NCI-H1092 (cell line): ENCODE results near the gene CDC123.
A peak's percentile ranks its signal among the peaks of the same experiment; 100 is the strongest.
"Not testable (repeated sequence)": the region's sequence is repeated elsewhere in the genome, so short reads cannot be mapped to it uniquely, and the experiment has no call there.

Experiments
- DNase-seq: peaks from one replicate; lab custom pipeline; 2025; lab: John Stamatoyannopoulos, UW

CDC123 gene, protein sequence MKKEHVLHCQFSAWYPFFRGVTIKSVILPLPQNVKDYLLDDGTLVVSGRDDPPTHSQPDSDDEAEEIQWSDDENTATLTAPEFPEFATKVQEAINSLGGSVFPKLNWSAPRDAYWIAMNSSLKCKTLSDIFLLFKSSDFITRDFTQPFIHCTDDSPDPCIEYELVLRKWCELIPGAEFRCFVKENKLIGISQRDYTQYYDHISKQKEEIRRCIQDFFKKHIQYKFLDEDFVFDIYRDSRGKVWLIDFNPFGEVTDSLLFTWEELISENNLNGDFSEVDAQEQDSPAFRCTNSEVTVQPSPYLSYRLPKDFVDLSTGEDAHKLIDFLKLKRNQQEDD

DNA sequence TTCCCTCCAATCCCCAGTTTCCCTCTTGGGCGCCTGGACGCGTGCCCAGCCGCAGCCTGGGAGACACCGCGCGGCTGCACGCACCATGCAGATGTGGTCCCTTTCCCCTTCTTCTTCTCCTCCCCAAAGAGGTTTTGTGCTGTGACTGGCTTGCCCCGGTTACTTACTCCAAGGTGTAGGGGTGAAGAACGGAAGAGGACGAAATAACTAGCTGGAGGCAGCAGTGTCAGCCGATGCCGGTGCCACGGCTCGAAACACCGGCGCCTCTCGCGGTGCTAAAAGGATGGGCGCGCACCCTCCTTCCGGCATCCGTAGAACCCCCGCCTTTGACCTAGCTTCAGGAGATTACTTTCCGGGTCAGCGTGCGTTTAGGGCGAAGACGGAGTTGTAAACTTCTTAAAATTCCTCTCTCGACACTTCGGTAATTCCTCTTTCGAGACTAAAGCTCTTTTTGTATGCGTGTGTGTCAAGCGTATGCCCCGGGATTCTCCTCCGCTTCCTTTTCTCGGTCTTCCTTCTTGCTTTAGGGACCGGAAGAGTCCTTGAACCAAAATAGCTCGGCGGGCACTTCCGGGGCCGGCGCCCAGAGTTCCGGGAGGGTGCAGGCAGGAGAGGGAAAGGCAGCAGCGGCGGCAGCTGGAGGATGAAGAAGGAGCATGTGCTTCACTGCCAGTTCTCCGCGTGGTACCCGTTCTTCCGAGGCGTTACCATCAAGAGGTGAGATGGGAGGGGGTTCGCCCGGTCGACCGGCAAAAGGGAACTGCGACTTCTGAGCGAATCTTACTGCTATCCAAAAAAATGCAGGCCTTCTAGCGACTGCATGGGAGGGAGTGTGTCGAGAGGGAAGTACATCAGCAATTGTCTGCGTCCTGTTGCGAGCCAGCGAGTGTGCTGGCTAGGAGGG, at the start of gene CDC123, which contains the start of gene NUDT5:
CDC123 (plus strand) TSS at position 586 of the 904 bp plus-strand sequence; CDS start at position 644, 58 bp downstream.
NUDT5 (minus strand) TSS at position 289 of the 904 bp plus-strand sequence. CDS start 9,600 bp downstream, outside the sequence.
- peak; percentile 70 for DNase-seq

DNA sequence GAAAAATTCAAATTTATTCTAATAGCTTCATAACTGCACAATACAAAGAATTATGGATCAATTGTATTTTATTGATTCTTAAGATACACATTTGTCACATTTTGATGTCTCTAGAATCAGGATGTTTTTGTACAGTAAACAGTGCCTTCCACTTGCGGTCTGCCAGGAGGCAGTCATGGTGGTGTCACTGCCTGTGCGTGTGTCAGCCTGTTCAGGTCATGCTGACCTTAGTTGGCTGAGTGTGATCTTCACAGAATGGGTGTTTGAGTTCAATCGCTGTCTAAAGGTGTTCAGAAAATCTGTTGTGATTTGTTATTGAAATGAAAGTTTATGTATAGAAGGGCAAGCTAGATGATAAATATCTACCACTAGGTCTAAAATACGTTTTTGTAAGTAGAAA, 45.8 kb upstream of the CDC123 start:
- no peak for DNase-seq

DNA sequence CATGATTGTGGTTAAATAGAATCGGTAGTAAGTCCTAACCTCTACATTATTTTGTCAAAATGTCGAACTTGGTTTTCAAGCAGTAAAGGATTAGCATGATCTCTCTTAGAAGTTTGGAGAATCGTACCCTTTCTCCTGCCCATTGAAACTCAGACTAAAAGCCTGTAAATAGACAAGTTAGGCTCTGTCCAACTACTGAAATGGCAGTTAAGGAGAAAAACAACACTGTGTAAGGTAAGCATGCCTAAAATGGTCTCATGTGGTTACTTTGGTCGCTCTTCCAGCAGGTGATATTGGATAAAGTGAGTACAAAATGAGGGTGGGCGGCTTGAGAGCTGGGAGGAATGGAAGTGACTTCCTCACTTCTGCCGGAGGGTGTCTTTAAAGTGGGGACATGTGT, 41.5 kb upstream of the CDC123 start:
- no peak for DNase-seq

DNA sequence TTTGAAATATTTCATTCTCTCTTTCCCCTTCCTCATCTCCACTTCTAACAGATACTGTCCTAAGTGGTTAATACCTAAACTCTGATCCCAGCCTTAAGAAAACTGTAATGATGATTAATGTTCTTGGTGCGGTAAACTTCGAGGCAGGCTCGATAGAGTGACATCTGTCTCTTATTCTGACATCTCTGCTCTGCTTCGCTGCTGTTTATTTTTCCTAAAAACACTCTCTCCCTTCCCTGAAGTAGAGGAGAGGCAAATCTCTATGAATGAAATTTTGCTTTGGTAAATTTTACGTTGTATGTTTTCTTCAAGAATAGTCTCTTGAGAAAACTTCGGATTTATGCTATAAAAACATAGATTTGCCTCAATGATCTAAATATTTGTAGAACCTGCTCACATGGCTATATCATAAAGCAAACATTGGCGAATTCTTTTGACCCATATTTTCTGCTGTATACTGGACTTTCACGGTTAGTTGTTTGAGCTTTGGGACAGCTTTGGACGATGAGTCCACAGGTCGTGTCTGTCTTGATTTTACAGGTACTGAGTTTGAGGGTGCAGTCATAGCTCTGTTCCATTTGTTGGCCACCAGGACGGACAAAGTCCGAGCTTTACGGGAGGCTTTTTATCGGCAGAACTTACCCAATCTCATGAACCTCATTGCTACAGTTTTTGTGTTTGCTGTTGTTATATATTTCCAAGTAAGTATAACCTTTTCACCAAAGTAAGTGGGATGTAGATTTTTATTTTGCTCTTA, 39.4 kb upstream of the CDC123 start:
- no peak for DNase-seq

DNA sequence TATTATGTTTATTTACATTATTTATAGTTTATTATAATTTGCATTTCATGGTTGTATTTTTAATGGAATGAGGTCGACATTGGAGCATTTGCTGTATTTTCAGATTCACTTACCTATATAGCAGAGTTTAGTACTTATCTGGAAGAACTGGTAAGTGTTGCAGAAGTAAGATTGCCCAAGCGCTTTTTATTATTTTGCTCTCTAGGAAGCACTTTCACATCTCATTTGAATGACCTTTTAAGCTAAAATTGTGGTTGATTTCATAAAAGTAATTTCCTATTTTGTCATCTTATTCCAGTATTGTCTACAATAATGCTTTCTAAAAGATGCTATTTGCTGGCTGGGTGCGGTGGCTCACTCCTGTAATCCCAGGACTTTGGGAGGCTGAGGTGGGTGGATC, 37.9 kb upstream of the CDC123 start:
- DNase-seq, result no peak

DNA sequence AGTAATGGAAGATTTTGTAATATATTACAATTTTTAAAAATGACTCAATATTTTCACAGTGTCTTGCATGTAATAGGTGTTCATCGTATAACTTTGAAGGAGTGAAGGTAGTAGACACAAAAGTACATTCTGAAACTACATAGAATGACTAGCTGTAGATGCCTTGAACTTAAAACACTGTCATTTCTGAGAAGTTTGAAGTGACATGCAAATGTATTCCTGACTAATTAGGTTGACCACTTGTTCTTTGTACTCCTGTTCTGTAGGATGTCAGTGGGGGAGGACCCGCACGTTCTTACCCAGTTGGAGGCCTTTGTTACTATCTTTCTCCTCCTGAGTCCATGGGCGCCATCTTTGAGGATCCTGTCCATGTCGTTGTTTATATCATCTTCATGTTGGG, 35.3 kb upstream of the CDC123 start:
- no peak for DNase-seq

DNA sequence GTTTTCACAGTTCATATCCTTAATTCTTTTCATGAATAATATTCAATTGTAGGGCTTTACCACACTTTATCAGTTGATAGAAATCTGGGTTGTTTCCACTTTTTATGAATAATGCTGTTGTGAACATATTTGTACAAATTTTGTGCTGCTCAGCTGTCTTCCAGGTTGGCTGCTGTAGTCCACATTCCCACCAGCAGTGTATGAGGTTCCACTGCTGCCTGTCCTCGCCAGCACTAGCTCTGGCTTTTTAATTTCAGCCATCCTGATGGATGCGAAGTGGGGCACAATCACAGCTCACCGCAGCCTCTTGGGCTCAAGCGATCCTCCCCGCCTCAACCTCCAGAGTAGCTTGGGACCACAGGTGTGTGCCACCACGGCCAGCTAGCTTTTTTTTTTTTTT, 33.1 kb upstream of the CDC123 start:
- DNase-seq, result no peak

DNA sequence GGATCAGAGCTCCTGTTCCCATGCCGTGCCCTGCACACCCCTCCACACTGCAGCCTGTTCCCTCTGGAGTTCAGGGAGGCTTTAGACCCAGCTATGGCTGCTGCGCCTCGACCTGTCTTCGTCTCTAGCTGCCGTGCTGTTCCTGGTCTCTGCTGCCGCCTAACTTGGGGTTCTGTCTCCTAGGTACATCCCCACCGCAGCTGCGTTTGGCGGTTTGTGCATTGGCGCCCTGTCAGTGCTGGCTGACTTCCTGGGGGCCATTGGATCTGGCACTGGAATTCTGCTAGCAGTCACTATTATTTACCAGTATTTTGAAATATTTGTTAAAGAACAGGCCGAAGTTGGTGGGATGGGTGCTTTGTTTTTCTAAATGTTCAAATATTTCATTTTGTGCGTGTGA, 31.9 kb upstream of the CDC123 start:
- DNase-seq, result no peak

DNA sequence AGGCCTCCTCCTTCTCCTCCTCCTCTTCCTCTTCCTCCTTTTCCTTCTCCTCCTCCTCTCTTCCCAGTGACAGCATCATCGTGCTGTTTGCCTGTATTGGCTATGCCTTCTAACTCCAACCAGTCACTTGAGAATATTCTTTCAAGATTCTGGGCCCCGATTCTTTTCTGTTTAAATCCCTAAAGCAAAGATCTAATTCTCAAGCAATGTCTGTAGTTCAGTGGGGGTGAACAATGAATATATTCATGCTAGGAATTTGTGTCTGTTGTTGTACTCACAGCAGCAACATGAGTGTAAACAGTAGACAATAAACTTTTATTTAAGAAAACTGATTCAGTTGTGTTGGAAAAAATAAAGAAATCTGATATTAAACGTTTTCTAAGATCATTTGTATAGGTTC, 31.0 kb upstream of the CDC123 start:
- DNase-seq, result no peak

DNA sequence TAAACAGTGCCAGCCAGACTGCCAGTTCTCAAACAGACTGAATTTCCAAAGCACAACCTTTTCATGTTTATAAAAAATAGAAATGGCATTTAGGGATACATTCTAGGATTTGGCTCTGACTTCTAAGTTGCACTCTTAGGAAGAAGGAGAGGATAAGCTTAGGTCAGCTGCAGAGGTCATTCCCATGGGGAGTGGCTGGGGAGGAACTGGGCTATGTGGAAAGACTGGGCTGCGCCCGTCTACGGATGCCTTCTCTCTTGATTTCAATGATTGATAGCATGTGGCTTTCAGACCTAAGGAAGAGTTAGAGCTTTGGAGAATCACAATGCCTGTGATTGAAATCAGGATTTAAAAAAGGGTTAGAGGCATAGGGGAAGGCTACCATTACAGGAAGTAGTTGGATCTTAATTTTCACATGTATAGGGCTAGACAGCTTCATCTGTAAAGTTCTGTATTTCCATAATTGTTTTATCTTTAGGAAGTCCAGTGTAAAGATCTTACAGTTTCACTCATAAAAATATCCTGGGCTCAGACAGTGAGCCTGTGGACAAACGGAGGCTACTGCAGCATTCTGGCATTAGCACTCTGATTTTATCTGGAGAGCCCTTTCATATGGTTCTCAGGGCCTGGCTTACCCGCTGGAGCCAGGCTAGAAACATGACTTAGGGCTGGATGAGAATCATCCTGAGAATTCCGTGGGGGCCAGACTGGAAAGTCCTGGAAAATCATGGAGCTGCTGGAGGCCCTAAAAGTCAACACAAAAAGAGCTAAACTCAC, 29.8 kb upstream of the CDC123 start:
- DNase-seq, result no peak

DNA sequence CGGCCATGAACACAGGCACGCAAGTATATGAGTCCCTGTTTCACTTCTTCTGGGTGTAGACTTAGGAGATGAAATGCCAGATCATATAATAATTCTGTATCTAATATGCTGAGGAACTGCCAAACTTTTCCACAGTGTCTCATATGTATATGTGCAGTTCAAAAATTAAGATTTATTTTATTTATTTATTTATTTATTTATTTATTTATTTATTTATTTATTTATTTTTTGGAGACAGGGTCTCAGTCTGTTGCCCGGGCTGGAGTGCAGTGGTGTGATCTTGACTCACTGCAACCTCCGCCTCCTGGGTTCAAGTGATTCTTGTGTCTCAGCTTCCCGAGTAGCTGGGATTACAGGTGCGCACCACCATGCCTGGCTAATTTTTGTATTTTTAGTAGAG, 24.5 kb upstream of the CDC123 start:
- not testable (repeated sequence) for DNase-seq

DNA sequence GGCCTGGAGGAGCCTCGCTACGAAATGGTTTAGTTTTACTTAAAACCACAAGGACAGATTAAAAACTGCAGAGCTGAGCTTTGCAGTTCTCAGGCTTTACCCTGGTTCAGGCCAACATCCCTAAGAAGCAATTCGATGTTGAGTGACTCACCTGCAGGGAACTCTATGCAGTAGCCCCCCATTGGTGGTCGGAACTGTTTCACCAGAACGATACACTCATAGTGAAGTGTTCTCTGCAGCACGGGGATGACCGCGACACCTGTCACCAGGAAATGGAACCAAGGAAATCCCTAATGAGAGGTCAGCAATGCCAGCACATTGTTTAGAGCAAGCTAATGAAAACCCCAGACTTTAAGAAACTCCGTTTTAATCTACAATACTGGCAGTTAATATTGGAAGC, 18.3 kb upstream of the CDC123 start:
- no peak for DNase-seq

DNA sequence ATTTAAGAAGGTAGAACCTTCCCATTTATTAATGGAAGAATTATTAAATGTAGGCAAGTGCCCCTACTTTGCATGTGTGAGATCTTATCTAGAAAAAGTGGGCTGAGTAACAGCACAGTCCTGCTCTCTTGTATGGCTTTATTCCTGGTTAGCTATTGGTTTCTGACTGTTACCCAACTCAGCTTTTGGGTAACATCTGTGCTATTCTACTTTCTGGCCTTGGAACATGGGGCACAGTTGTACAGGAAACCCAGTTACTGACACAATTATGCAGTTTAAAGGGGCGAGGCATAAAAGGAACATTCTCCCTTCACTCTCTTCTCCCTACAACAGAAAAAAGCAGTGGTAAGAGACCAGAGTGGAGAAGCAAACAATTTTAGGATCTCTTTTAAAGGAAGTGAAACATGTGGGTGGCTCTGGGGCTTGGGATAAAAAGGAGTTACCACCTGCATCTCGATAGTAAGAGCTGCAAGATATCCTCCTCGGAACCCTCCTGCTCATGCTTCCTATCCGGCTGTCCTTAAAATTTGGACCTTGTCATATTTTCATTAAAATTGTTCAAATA, 16.3 kb upstream of the CDC123 start:
- no peak for DNase-seq

DNA sequence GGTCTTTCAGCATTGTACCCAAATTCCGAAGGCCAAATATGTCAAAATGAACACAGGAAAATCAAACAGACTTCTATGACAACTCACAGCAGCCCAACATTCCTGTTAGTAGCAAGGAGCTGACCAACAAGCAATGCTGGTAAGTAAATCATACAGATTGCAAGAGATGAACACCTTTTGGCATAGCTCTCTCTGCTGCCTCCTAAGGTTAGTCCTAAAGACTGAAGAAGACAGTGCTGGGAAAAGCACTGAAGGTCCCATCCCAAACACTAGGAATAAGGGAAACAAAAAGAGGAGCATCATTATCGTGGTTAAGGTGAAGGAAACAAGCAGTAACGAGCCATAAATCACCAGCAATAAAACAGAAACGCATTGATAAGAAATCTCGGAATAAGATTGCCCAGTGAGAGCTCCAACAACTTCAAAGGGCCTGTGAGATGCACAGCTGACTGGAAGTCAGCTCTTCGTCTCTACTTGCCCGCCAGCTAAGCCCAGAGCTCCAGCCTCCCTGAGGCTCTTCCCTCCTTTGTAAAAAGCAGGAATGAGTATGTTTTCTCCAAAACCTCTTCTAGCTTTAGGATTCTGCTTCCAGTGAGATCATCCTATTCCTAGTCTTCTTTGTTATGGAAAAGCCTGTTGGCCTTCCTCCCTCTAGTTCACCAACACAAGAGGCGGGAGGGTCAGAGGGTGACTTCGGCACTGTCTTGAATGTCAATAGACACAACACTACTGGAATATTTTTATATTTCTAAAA, 15.6 kb upstream of the CDC123 start:
- no peak for DNase-seq

DNA sequence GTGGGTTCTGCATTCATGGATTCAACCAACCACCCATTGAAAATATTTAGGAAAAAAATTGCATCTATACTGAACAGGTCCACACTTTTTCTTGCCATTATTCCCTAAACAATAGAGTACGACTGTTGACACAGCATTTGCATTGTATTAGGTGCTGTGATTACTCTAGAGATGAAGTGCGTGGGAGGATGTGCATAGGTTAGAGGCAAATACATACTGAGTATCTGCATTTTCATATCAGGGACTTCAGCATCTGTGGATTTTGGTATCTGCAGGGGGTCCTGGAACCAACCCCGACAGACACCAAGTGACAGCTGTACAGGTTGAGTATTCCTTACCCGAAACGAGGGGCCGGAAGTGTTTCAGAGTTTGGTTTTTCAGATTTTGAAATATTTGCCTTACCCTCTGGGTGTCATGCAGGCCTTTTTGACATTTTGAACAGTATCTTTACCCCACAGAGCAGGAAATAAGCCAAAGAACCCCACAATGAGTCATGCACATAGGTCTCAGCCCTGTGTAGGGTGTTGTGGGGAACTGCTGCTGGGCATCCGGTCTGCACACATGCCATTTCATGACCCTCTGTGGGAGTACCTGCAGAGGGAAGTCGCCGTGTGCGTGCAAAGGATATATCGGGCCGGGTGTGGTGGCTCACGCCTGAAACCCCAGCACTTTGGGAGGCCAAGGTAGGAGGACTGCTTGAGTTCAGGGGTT, 14.8 kb upstream of the CDC123 start:
- DNase-seq, result no peak

DNA sequence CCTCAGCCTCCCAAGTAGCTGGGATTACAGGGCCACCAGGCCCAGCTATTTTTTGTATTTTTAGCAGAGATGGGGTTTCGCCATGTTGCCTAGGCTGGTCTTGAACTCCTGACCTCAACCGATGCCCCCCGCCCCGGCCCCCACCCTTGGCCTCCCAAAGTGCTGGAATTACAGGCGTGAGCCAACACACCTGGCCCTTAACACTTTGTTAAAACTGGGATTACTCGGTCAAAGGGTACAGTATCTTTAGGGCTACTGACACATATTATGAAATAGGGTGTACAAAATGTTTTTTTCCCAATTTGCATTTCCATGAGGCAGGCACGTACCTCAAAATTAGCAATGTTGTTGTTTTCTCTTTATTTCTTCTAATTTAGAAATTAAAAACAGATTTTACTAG, 11.8 kb upstream of the CDC123 start:
- no peak for DNase-seq

DNA sequence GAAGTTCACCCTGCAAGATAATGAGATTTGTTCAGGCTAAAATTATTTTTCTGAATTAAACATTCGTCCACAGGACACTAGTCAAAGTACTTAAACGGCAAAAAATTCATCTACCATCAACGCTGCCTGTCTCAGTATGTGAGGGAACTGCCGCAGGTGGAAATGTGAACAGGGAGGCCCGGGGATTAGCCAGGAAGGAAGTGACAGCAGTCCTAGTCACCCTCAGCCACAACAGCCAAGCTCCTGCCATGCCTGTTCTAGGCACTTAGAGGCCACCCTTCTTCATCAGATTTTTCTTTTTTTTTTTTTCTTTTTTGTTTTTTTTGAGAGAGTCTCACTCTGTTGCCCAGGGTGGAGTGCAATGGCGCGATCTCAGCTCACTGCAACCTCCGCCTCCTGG, 9.7 kb upstream of the CDC123 start:
- no peak for DNase-seq

DNA sequence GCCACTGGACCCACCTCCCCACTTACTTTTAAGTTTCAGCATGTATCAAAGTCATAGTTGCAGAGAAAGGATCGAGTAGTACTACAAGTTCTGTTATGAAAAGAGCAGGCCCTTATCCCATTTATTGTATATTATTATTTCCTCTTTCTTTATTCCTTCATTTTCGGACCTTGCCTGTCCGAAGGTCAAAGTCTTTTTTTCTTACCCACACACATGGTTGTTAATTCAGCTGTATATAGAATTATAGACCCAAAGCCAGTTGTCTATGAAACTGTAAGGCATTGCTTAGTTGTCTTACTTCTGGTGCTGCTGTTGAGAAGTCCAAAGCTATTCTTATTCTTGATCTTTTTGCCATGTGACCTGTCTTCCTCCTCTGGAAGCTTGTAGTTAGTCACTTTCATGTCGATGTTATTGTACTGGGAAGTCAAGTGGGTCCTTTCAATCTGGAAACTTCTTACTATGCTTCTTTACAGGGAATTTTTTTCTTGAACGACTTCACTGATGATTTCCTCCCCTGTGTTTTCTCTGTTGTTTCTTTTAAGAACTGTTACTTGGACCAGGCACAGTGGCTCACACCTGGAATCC, 8.6 kb upstream of the CDC123 start:
- DNase-seq, result no peak

DNA sequence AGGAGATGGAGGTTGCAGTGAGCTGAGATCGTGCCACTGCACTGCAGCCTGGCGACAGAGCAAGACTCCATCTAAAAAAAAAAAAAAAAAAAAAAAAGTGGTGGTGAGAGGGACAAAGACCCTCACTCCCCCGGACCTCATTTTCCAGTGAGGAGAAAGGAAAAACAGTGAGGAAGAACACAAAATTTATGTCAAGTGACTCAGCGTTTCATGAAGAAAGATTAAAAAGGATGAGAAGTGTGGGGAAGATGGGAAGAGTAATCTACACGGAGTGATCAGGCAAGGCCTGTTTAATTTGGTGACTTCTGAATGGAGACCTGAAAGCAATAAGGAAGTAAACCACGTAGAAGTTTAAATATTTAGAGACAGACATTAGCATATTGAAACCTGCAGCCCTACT, 7.3 kb upstream of the CDC123 start:
- DNase-seq, result no peak

DNA sequence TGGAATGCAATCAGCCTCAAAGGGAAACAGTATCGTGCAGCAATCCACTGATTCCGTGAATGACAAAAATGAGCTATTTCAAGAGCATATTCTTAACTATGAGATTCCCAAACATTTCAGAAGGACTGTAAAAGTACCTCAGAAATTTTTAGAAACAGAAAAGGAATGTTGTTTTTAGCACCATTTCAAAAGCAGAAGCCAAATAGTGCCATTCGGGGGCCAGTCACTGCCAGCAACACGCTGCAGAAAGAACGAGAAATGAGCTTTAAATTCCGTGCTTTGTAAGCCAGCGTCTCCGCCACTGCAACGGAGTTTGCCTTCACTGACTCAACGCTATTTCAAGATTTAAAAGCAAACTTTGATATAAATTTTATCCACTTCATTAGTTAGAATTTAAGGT, 6.6 kb upstream of the CDC123 start:
- DNase-seq, result no peak
